Endothelial cell of umbilical vein (primary cell): ENCODE results near the gene SULF2. TPM values are rescaled to one million over a fixed set of nuclear protein-coding genes. Genes with fewer than 3 reads are reported as not detected.

ENCODE experiments used
- BruUV-seq: library from RNA; stranded (reverse); fragments of 400-500 nt; replicated peaks from 2 replicates; lab custom pipeline; 2021; lab: Mats Ljungman, UMichigan
- CTCF ChIA-PET: fragments of 300-600, 350-600 bp; sonication (Branson Sonifier 250); formaldehyde crosslinking; loops from one replicate; lab custom pipeline; 2021; ENCODE audit warnings: antibody characterized with exemption, inconsistent platforms; lab: Charles Lee
- POLR2A ChIA-PET: fragments of 300-600, 350-600 bp; sonication (Branson Sonifier 250); formaldehyde crosslinking; loops from one replicate; lab custom pipeline; 2021; ENCODE audit warnings: antibody characterized with exemption, inconsistent platforms; lab: Charles Lee
- DNase-seq: peaks from one replicate; pipeline ENCODE4 v3.0.0-alpha.2; 2011; ENCODE audit warnings: low read depth, low spot score
- FAIRE-seq: peaks from 2 replicates; lab custom pipeline; 2011; peaks lifted over from hg19 to GRCh38; lab: Jason Lieb, UNC
- H2AFZ ChIP-seq: 2 replicates; pipeline ENCODE4 v1.6.0; 2012; ENCODE audit warnings: low read depth, low read length, control low read depth, inconsistent platforms
- H3K27ac ChIP-seq: 2 replicates; pipeline ENCODE4 v1.5.1; 2011; ENCODE audit warnings: low read depth, mild to moderate bottlenecking, control low read depth, low read length, moderate library complexity; ENCODE audit not compliant: insufficient read depth
- H3K27me3 ChIP-seq, 2 experiments: 2 replicates each; pipeline versions ENCODE4 v1.6.0 to v1.6.1; 2011; ENCODE audit warnings: low read length in 2 of 2, mixed read lengths in 1 of 2; ENCODE audit not compliant: control insufficient read depth in 2 of 2, insufficient read depth in 2 of 2
- H3K36me3 ChIP-seq, 2 experiments: 2 replicates in 1 of 2; 3 replicates in 1 of 2; pipeline ENCODE4 v1.5.1; 2011; ENCODE audit warnings: low read length in 2 of 2, mild to moderate bottlenecking in 1 of 2, moderate library complexity in 1 of 2; ENCODE audit not compliant: control insufficient read depth in 2 of 2, insufficient read depth in 2 of 2; ENCODE audit errors: extremely low read depth in 1 of 2
- H3K4me1 ChIP-seq: 3 replicates; pipeline ENCODE4 v1.5.1; 2011; ENCODE audit warnings: mild to moderate bottlenecking, low read length; ENCODE audit not compliant: control insufficient read depth, insufficient read depth; ENCODE audit errors: extremely low read depth
- H3K4me2 ChIP-seq: 2 replicates; pipeline ENCODE4 v1.6.1; 2011; ENCODE audit warnings: low read length, control low read depth, mixed read lengths; ENCODE audit not compliant: insufficient read depth
- H3K4me3 ChIP-seq, 3 experiments: fragments of 200-600 bp in 1 of 3; sonication (generic), shearing (Covaris generic) in 1 of 3; replicated peaks in 1 of 3; 2 replicates each; pipeline ENCODE4 v1.5.1; 2011 to 2016; ENCODE audit warnings: control low read depth in 3 of 3, low read length in 3 of 3, mild to moderate bottlenecking in 2 of 3, inconsistent platforms in 1 of 3, low read depth in 1 of 3, moderate library complexity in 1 of 3; ENCODE audit not compliant: insufficient read depth in 1 of 3
- H3K79me2 ChIP-seq: 2 replicates; pipeline ENCODE4 v1.6.0; 2012; ENCODE audit warnings: low read length, inconsistent platforms; ENCODE audit not compliant: control insufficient read depth, insufficient read depth
- H3K9ac ChIP-seq: replicated peaks from 2 replicates; pipeline ENCODE3; 2011; ENCODE audit warnings: low read length, control low read depth; ENCODE audit not compliant: insufficient read depth; ENCODE audit errors: extremely low read depth
- H3K9me1 ChIP-seq: replicated peaks from 3 replicates; pipeline ENCODE4 v1.6.0; 2011; ENCODE audit warnings: mild to moderate bottlenecking, low read length; ENCODE audit not compliant: control insufficient read depth, insufficient read depth; ENCODE audit errors: extremely low read depth
- H3K9me3 ChIP-seq: replicated peaks from 2 replicates; pipeline ENCODE4 v1.5.1; 2012; ENCODE audit warnings: low read length, inconsistent platforms; ENCODE audit not compliant: control insufficient read depth, insufficient read depth
- H4K20me1 ChIP-seq: replicated peaks from 2 replicates; pipeline ENCODE3; 2011; ENCODE audit warnings: mild to moderate bottlenecking, low read length; ENCODE audit not compliant: control insufficient read depth, insufficient read depth; ENCODE audit errors: extremely low read depth
- EZH2 ChIP-seq: IDR thresholded peaks from 2 replicates; pipeline ENCODE4 v1.6.1; 2012; ENCODE audit warnings: borderline replicate concordance, low read depth, mild to moderate bottlenecking, moderate library complexity, low read length, inconsistent platforms; ENCODE audit not compliant: severe bottlenecking
- FOS ChIP-seq: IDR thresholded peaks from 2 replicates; pipeline ENCODE4 v1.6.1; 2011; ENCODE audit warnings: mild to moderate bottlenecking, low read length, moderate library complexity, borderline replicate concordance; ENCODE audit not compliant: insufficient read depth
- JUN ChIP-seq: IDR thresholded peaks from 2 replicates; pipeline ENCODE4 v1.6.1; 2011; ENCODE audit warnings: borderline replicate concordance, low read depth; ENCODE audit not compliant: insufficient read length, insufficient read depth
- MYC ChIP-seq: IDR thresholded peaks from one replicate; pipeline ENCODE4 v1.6.1; 2011; ENCODE audit warnings: mild to moderate bottlenecking, low read depth, low read length
- POLR2A ChIP-seq: IDR thresholded peaks from 2 replicates; pipeline ENCODE4 v1.6.1; 2012; ENCODE audit warnings: low read depth, mild to moderate bottlenecking, control low read depth, low read length
- POLR2AphosphoS5 ChIP-seq: IDR thresholded peaks from 2 replicates; pipeline ENCODE4 v1.6.1; 2012; ENCODE audit warnings: low read depth, mild to moderate bottlenecking, control low read depth, low read length, moderate library complexity; ENCODE audit not compliant: insufficient read depth
- dilution Hi-C: fragments of 300-500 bp; cut with MboI; formaldehyde crosslinking; loops from one replicate; pipeline ENCODE4 v1.15.0; 2019; ENCODE audit warnings: low sequenced_read_pairs; ENCODE audit not compliant: extremely low pct_ligation_motif_present
- intact Hi-C: fragments of 100-400 bp; cut with micrococcal nuclease; formaldehyde crosslinking; loops from one replicate; pipeline ENCODE4 v1.10.0; 2022
- polyA plus RNA-seq, 4 experiments: library from polyadenylated mRNA; depleted of rRNA in 3 of 4; stranded (reverse) in 3 of 4; unstranded in 1 of 4; fragments of >200 nt; gene quantifications; 2 replicates each; pipeline versions ENCODE4 v1.2.1 to v1.2.3, GENCODE V29; 2011 to 2012; ENCODE audit warnings: missing spikeins in 1 of 4
- total RNA-seq: library from RNA; stranded (reverse); gene quantifications from 2 replicates; pipeline ENCODE4 v1.2.3, GENCODE V29; 2021
- TF ChIP-seq, protein P1 (sequence below), 2 donors: IDR thresholded peaks; 1 replicate in 1 of 2; 2 replicates in 1 of 2; pipeline ENCODE4 v1.5.1; 2011; ENCODE audit warnings: low read length in 2 of 2, mild to moderate bottlenecking in 2 of 2, moderate library complexity in 2 of 2, control low read depth in 1 of 2, inconsistent platforms in 1 of 2, low read depth in 1 of 2; ENCODE audit not compliant: insufficient read depth in 1 of 2; ENCODE audit errors: extremely low read depth in 1 of 2
- TF ChIP-seq, protein P2 (sequence below): IDR thresholded peaks from 2 replicates; pipeline ENCODE4 v1.6.1; 2011; ENCODE audit not compliant: insufficient read depth, insufficient read length

SULF2 gene
- total and polyA plus RNA-seq, 2 donors (not counting 3 experiments of a cell fraction or from before 2014, with no cell fraction given), result 58.5 to 160 TPM

DNA sequence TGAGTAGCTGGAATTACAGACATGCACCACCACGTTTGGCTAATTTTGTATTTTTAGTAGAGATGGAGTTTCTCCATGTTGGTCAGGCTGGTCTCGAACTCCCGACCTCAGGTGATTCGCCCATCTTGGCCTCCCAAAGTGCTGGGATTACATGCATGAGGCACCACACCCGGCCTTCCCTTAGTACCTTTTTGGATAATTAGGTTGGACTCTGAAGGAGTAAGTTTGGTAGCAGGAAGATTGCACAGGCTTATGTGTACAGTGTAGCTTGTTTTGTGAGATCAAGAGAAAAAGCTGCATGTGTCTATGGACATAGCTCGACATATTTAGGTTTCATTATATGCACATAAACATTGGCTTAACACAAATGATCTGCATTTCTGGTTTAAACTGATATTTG lies 166.8 kb downstream of the SULF2 start:
- FAIRE-seq (peak; percentile 42), DNase-seq (no peak)
- intact Hi-C loops, result no loop called here
- H3K9me3 ChIP-seq, result no peaks in the 10 kb centered on the region
- no peak overlapping the region for H2AFZ ChIP-seq
- BruUV-seq, result no TSS peak
- H3K4me1 ChIP-seq, result peaks cover 3% of the 10 kb centered on the region
- H3K4me2 ChIP-seq, result no peak overlapping the region
- ChIA-PET POLR2A (no interaction called here), CTCF (interaction anchor here (1.2 to 3.4 kb wide), 3 partner anchors 100 to 423 kb away, joined by 5 to 73 read pairs (median 67); no protein-coding TSS in a partner anchor)
- peaks cover 9% of the 10 kb centered on the region for H3K79me2 ChIP-seq
- H3K4me3 ChIP-seq, result no peak overlapping the region
- dilution Hi-C loops, result no loop called here
- TF ChIP-seq JUN, result no peak
- TF ChIP-seq FOS, result no peak
- TF ChIP-seq, protein P1, sequence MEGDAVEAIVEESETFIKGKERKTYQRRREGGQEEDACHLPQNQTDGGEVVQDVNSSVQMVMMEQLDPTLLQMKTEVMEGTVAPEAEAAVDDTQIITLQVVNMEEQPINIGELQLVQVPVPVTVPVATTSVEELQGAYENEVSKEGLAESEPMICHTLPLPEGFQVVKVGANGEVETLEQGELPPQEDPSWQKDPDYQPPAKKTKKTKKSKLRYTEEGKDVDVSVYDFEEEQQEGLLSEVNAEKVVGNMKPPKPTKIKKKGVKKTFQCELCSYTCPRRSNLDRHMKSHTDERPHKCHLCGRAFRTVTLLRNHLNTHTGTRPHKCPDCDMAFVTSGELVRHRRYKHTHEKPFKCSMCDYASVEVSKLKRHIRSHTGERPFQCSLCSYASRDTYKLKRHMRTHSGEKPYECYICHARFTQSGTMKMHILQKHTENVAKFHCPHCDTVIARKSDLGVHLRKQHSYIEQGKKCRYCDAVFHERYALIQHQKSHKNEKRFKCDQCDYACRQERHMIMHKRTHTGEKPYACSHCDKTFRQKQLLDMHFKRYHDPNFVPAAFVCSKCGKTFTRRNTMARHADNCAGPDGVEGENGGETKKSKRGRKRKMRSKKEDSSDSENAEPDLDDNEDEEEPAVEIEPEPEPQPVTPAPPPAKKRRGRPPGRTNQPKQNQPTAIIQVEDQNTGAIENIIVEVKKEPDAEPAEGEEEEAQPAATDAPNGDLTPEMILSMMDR (IDR thresholded peaks at IDR 0.05; ENCODE audit: extremely low read depth in 1 of 2, insufficient read depth in 1 of 2, low read depth in 1 of 2, low read length in 2 of 2), result no peak
- TF ChIP-seq EZH2, result no peak
- no peak for TF ChIP-seq POLR2AphosphoS5
- no peak for TF ChIP-seq POLR2A
- TF ChIP-seq, protein P2, sequence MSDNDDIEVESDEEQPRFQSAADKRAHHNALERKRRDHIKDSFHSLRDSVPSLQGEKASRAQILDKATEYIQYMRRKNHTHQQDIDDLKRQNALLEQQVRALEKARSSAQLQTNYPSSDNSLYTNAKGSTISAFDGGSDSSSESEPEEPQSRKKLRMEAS, result no peak
- TF ChIP-seq MYC, result no peak
- no peaks in the 10 kb centered on the region for H3K9me1 ChIP-seq
- H3K27ac ChIP-seq, result no peak overlapping the region
- peaks cover 0 to under 1% of the 10 kb centered on the region in 2 experiments for H3K36me3 ChIP-seq
- no peaks in the 10 kb centered on the region for H4K20me1 ChIP-seq
- H3K27me3 ChIP-seq, result no peaks in the 10 kb centered on the region
- no peak overlapping the region for H3K9ac ChIP-seq
